Suprapubic skin (tissue), 4 donors: ENCODE measurements around the gene MAP7. TPM values are rescaled to one million over a fixed set of nuclear protein-coding genes. Genes with fewer than 3 reads are reported as not detected.

ENCODE experiments used
- DNase-seq, 2 donors: peaks; one replicate each; pipeline ENCODE4 v3.0.0-alpha.2; 2019; ENCODE audit warnings: low spot score in 2 of 2
- H3K27ac ChIP-seq: fragments of 200-600 bp; sonication (generic); one replicate; pipeline ENCODE4 v1.5.1; 2019
- H3K27me3 ChIP-seq: fragments of 200-600 bp; sonication (generic); one replicate; pipeline ENCODE4 v1.5.1; 2019
- H3K36me3 ChIP-seq: fragments of 200-600 bp; sonication (generic); one replicate; pipeline ENCODE4 v1.5.1; 2019
- H3K4me1 ChIP-seq: fragments of 200-600 bp; sonication (generic); one replicate; pipeline ENCODE4 v1.5.1; 2019
- H3K4me3 ChIP-seq: fragments of 200-600 bp; sonication (generic); one replicate; pipeline ENCODE4 v1.5.1; 2019; ENCODE audit warnings: mild to moderate bottlenecking
- H3K9me3 ChIP-seq: fragments of 200-600 bp; sonication (generic); one replicate; pipeline ENCODE4 v1.5.1; 2019
- CTCF ChIP-seq, 2 donors: fragments of 200-600 bp in 1 of 2; fragments of 450-650 bp in 1 of 2; sonication (generic) in 1 of 2; IDR thresholded peaks; one replicate each; pipeline ENCODE4 v1.5.1; 2016 to 2019; ENCODE audit warnings: antibody characterized with exemption in 2 of 2, mild to moderate bottlenecking in 1 of 2, moderate library complexity in 1 of 2
- EP300 ChIP-seq: sonication (generic); formaldehyde crosslinking; IDR thresholded peaks from one replicate; pipeline ENCODE4 v1.6.1; 2017; ENCODE audit warnings: antibody characterized with exemption
- POLR2A ChIP-seq, 2 donors: fragments of 450-650 bp; IDR thresholded peaks; one replicate each; pipeline ENCODE4 v1.6.1; 2017; ENCODE audit warnings: antibody characterized with exemption in 2 of 2, mild to moderate bottlenecking in 2 of 2, moderate library complexity in 2 of 2
- POLR2AphosphoS5 ChIP-seq, 3 donors: sonication (generic); formaldehyde crosslinking; IDR thresholded peaks; one replicate each; pipeline ENCODE4 v1.6.1; 2017; ENCODE audit warnings: antibody characterized with exemption in 3 of 3
- WGBS: methylation state at CpG from one replicate; pipeline ENCODE4 v1.1.5; 2018; 5-methylcytosine and 5-hydroxymethylcytosine counted together
- total RNA-seq, 4 donors: library from RNA; depleted of rRNA; stranded (reverse); fragments of >200 nt; gene quantifications; one replicate each; pipeline ENCODE4 v1.1.0, GENCODE V29; 2016

MAP7 gene
- total RNA-seq, 4 donors from 2014 or later = 25.9 to 41.0 (median 28.8) TPM

- WGBS = 83% methylated on average over 7 of the region's 7 CpGs
- DNase-seq = no peak
- Histone ChIP-seq H3K9me3 (no peaks in the 10 kb centered on the region), H3K4me3 (no peak overlapping the region), H3K27me3 (no peaks in the 10 kb centered on the region), H3K27ac (no peak overlapping the region), H3K36me3 (no peaks in the 10 kb centered on the region), H3K4me1 (no peaks in the 10 kb centered on the region)
- no peak for TF ChIP-seq EP300
- no peak for TF ChIP-seq POLR2A (IDR thresholded peaks at IDR 0.05)
- TF ChIP-seq POLR2AphosphoS5 (IDR thresholded peaks at IDR 0.05) = no peak
- no peak for TF ChIP-seq CTCF (IDR thresholded peaks at IDR 0.05)
Measured at GRCh38 chr6:136426627-136427377, 123.4 kb downstream of the MAP7 start.

- H3K4me1 ChIP-seq = no peaks in the 10 kb centered on the region
Measured at GRCh38 chr6:136425793-136426192, 124.4 kb downstream of the MAP7 start.

GRCh38 chr6:136424901-136425300 is 125.3 kb downstream of the MAP7 start:
- no peak for TF ChIP-seq POLR2A (IDR thresholded peaks at IDR 0.05)
- TF ChIP-seq CTCF (IDR thresholded peaks at IDR 0.05) = no peak
- TF ChIP-seq POLR2AphosphoS5 (IDR thresholded peaks at IDR 0.05) = no peak
- TF ChIP-seq EP300 = no peak
- H3K9me3 ChIP-seq = no peaks in the 10 kb centered on the region
- no peaks in the 10 kb centered on the region for H3K4me1 ChIP-seq
- H3K27ac ChIP-seq = no peak overlapping the region
- no peak for DNase-seq
- H3K36me3 ChIP-seq = peaks cover 3% of the 10 kb centered on the region
- no peak overlapping the region for H3K4me3 ChIP-seq
- H3K27me3 ChIP-seq = no peaks in the 10 kb centered on the region
- WGBS = 93% methylated on average over 5 of the region's 5 CpGs

More at GRCh38 chr6:136425793-136426192, 124.4 kb downstream of the MAP7 start:
- Histone ChIP-seq H3K4me3 (no peak overlapping the region), H3K27ac (no peak overlapping the region), H3K27me3 (no peaks in the 10 kb centered on the region), H3K36me3 (no peaks in the 10 kb centered on the region), H3K9me3 (no peaks in the 10 kb centered on the region)
- DNase-seq = no peak
- 91% methylated on average over 4 of the region's 4 CpGs for WGBS
- no peak for TF ChIP-seq CTCF (IDR thresholded peaks at IDR 0.05)

GRCh38 chr6:136424450-136424849 is 125.8 kb downstream of the MAP7 start:
- Histone ChIP-seq H3K4me1 (no peaks in the 10 kb centered on the region), H3K27me3 (no peaks in the 10 kb centered on the region), H3K36me3 (peaks cover 3% of the 10 kb centered on the region), H3K27ac (no peak overlapping the region), H3K9me3 (no peaks in the 10 kb centered on the region), H3K4me3 (no peak overlapping the region)
- TF ChIP-seq EP300 = no peak
- no peak for TF ChIP-seq POLR2A (IDR thresholded peaks at IDR 0.05)
- TF ChIP-seq POLR2AphosphoS5 (IDR thresholded peaks at IDR 0.05) = no peak
- TF ChIP-seq CTCF (IDR thresholded peaks at IDR 0.05) = no peak
- DNase-seq = no peak
- WGBS = 78% methylated on average over 3 of the region's 3 CpGs

- no peaks in the 10 kb centered on the region for H3K27me3 ChIP-seq
- H3K4me3 ChIP-seq = no peak overlapping the region
- no peak for DNase-seq
- TF ChIP-seq POLR2AphosphoS5 (IDR thresholded peaks at IDR 0.05) = no peak
- no peak for TF ChIP-seq EP300
- TF ChIP-seq CTCF (IDR thresholded peaks at IDR 0.05) = no peak
- TF ChIP-seq POLR2A (IDR thresholded peaks at IDR 0.05) = no peak
- no peaks in the 10 kb centered on the region for H3K4me1 ChIP-seq
- no peak overlapping the region for H3K27ac ChIP-seq
- H3K9me3 ChIP-seq = no peaks in the 10 kb centered on the region
- H3K36me3 ChIP-seq = peaks cover 3% of the 10 kb centered on the region
- WGBS = 90% methylated on average over 6 of the region's 6 CpGs
Measured at GRCh38 chr6:136421537-136422158, 128.6 kb downstream of the MAP7 start.
